ENCODE results near the gene SIRPA. TPM values are rescaled to one million over a fixed set of nuclear protein-coding genes. Genes with fewer than 3 reads are reported as not detected.

The SIRPA gene
- total and polyA plus RNA-seq, 4 donors, result 16.6 to 123 (median 52.6) TPM

GRCh38 chr20:1955217-1955616 is 60.0 kb downstream of the SIRPA start:
- 60 to 82% methylated on average over 8 of the region's 8 CpGs for WGBS, 2 donors
- TF ChIP-seq CTCF (IDR thresholded peaks at IDR 0.05; ENCODE audit: control extremely low read depth, extremely low read depth), result no peak
- H3K27me3 ChIP-seq (ENCODE audit: control insufficient read depth in 3 of 3, insufficient read depth in 3 of 3, low read length in 2 of 3), result peaks cover 0 to 32% (median 7%) of the 10 kb centered on the region in 3 donors
- no peak overlapping the region for H3K27ac ChIP-seq (ENCODE audit: low read depth in 1 of 2, low read length in 1 of 2)
- DNase-seq (no peak), ATAC-seq (ENCODE audit: insufficient read depth, low FRiP score) (no peak)
- H3K9me3 ChIP-seq (ENCODE audit: control insufficient read depth in 4 of 4, insufficient read depth in 3 of 4, low read length in 3 of 4), result no peaks in the 10 kb centered on the region
- no peak overlapping the region for H3K9ac ChIP-seq (ENCODE audit: insufficient read depth in 1 of 2, low read length in 2 of 2)
- no peaks in the 10 kb centered on the region for H3K36me3 ChIP-seq (ENCODE audit: control insufficient read depth in 4 of 4, insufficient read depth in 4 of 4, low read length in 4 of 4)
- no peak overlapping the region for H3K4me3 ChIP-seq
- peaks cover 0 to 1% (median 0%) of the 10 kb centered on the region in 5 donors for H3K4me1 ChIP-seq (ENCODE audit: control insufficient read depth in 5 of 5, insufficient read depth in 5 of 5, low read length in 5 of 5)

- no peaks in the 10 kb centered on the region for H3K4me1 ChIP-seq (ENCODE audit: control insufficient read depth in 5 of 5, insufficient read depth in 5 of 5, low read length in 5 of 5)
- H3K9me3 ChIP-seq (ENCODE audit: control insufficient read depth in 4 of 4, insufficient read depth in 3 of 4, low read length in 3 of 4), result peaks cover 0 to 3% (median 0%) of the 10 kb centered on the region in 4 donors
- ATAC-seq (ENCODE audit: insufficient read depth, low FRiP score) (no peak), DNase-seq (no peak)
- no peak overlapping the region for H3K4me3 ChIP-seq
- H3K9ac ChIP-seq (ENCODE audit: insufficient read depth in 1 of 2, low read length in 2 of 2), result no peak overlapping the region
- peaks cover 0 to 38% (median under 1%) of the 10 kb centered on the region in 3 donors for H3K27me3 ChIP-seq (ENCODE audit: control insufficient read depth in 3 of 3, insufficient read depth in 3 of 3, low read length in 2 of 3)
- H3K36me3 ChIP-seq (ENCODE audit: control insufficient read depth in 4 of 4, insufficient read depth in 4 of 4, low read length in 4 of 4), result no peaks in the 10 kb centered on the region
- 84 to 97% methylated on average over 2 of the region's 2 CpGs for WGBS, 2 donors
- no peak overlapping the region for H3K27ac ChIP-seq (ENCODE audit: low read depth in 1 of 2, low read length in 1 of 2)
- no peak for TF ChIP-seq CTCF (IDR thresholded peaks at IDR 0.05; ENCODE audit: control extremely low read depth, extremely low read depth)
Observed at GRCh38 chr20:1958426-1958825, 63.2 kb downstream of the SIRPA start.

GRCh38 chr20:1959156-1959555 is 63.9 kb downstream of the SIRPA start:
- H3K4me3 ChIP-seq, result no peak overlapping the region
- H3K9ac ChIP-seq (ENCODE audit: insufficient read depth in 1 of 2, low read length in 2 of 2), result no peak overlapping the region
- DNase-seq, result no peak
- peaks cover 0 to 3% (median 0%) of the 10 kb centered on the region in 4 donors for H3K9me3 ChIP-seq (ENCODE audit: control insufficient read depth in 4 of 4, insufficient read depth in 3 of 4, low read length in 3 of 4)
- no peaks in the 10 kb centered on the region for H3K4me1 ChIP-seq (ENCODE audit: control insufficient read depth in 5 of 5, insufficient read depth in 5 of 5, low read length in 5 of 5)
- H3K27ac ChIP-seq (ENCODE audit: low read depth in 1 of 2, low read length in 1 of 2), result no peak overlapping the region
- ATAC-seq (ENCODE audit: insufficient read depth, low FRiP score), result no peak
- no peak for TF ChIP-seq CTCF (IDR thresholded peaks at IDR 0.05; ENCODE audit: control extremely low read depth, extremely low read depth)
- H3K27me3 ChIP-seq (ENCODE audit: control insufficient read depth in 3 of 3, insufficient read depth in 3 of 3, low read length in 2 of 3), result peaks cover 0 to 38% (median 3%) of the 10 kb centered on the region in 3 donors
- WGBS, 2 donors, result 83 to 92% methylated on average over 2 of the region's 2 CpGs
- H3K36me3 ChIP-seq (ENCODE audit: control insufficient read depth in 4 of 4, insufficient read depth in 4 of 4, low read length in 4 of 4), result no peaks in the 10 kb centered on the region

- no peak overlapping the region for H3K9ac ChIP-seq (ENCODE audit: insufficient read depth in 1 of 2, low read length in 2 of 2)
- H3K27ac ChIP-seq (ENCODE audit: low read depth in 1 of 2, low read length in 1 of 2), result no peak overlapping the region
- WGBS, 2 donors, result 84 to 90% methylated on average over 5 of the region's 5 CpGs
- H3K4me1 ChIP-seq (ENCODE audit: control insufficient read depth in 5 of 5, insufficient read depth in 5 of 5, low read length in 5 of 5), result peaks cover 0 to 4% (median 0%) of the 10 kb centered on the region in 5 donors
- DNase-seq (no peak), ATAC-seq (ENCODE audit: insufficient read depth, low FRiP score) (no peak)
- no peaks in the 10 kb centered on the region for H3K36me3 ChIP-seq (ENCODE audit: control insufficient read depth in 4 of 4, insufficient read depth in 4 of 4, low read length in 4 of 4)
- no peak overlapping the region for H3K4me3 ChIP-seq
- peaks cover 0 to 3% (median 0%) of the 10 kb centered on the region in 4 donors for H3K9me3 ChIP-seq (ENCODE audit: control insufficient read depth in 4 of 4, insufficient read depth in 3 of 4, low read length in 3 of 4)
- peaks cover 0 to 50% (median 7%) of the 10 kb centered on the region in 3 donors for H3K27me3 ChIP-seq (ENCODE audit: control insufficient read depth in 3 of 3, insufficient read depth in 3 of 3, low read length in 2 of 3)
- no peak for TF ChIP-seq CTCF (IDR thresholded peaks at IDR 0.05; ENCODE audit: control extremely low read depth, extremely low read depth)
Observed at GRCh38 chr20:1961374-1961773, 66.2 kb downstream of the SIRPA start.

Data from lung (tissue), 12 donors.